Neural crest cell (in vitro differentiated cells): ENCODE measurements around the gene TNRC18. TPM values are rescaled to one million over a fixed set of nuclear protein-coding genes. Genes with fewer than 3 reads are reported as not detected.

Experiments used
- DNase-seq: peaks from one replicate; pipeline ENCODE4 v3.0.0; 2021; ENCODE audit warnings: low read depth, mixed read lengths, low spot score
- H3K27ac Mint-ChIP-seq: one replicate; pipeline ENCODE4 v1.8.0; 2021; ENCODE audit warnings: mild to moderate bottlenecking, mixed read lengths; ENCODE audit not compliant: unreplicated experiment
- H3K27me3 Mint-ChIP-seq: 2 replicates; pipeline ENCODE4 v1.8.0; 2021; ENCODE audit warnings: low read depth, mild to moderate bottlenecking, mixed read lengths
- H3K36me3 Mint-ChIP-seq: 2 replicates; pipeline ENCODE4 v1.8.0; 2021; ENCODE audit warnings: low read depth, mild to moderate bottlenecking, mixed read lengths
- H3K4me1 Mint-ChIP-seq: 2 replicates; pipeline ENCODE4 v1.8.0; 2021; ENCODE audit warnings: mixed read lengths
- H3K4me3 Mint-ChIP-seq: one replicate; pipeline ENCODE4 v1.8.0; 2021; ENCODE audit warnings: mild to moderate bottlenecking, mixed read lengths
- H3K9me3 Mint-ChIP-seq: 2 replicates; pipeline ENCODE4 v1.8.0; 2021; ENCODE audit warnings: mixed read lengths
- CTCF ChIP-seq: fragments of 200-600 bp; sonication (generic); conservative IDR thresholded peaks from 2 replicates; pipeline ENCODE4 v1.5.0; 2021; ENCODE audit warnings: antibody characterized with exemption, mild to moderate bottlenecking
- total RNA-seq: library from RNA; stranded (reverse); gene quantifications from 2 replicates; pipeline ENCODE4 v1.2.1, GENCODE V29; 2021

The TNRC18 gene
- total RNA-seq, 1 donor from 2014 or later: 69.8 TPM

- Mint-ChIP-seq H3K4me1 (no peaks in the 10 kb centered on the region), H3K36me3 (peaks cover 6% of the 10 kb centered on the region), H3K9me3 (no peaks in the 10 kb centered on the region), H3K27ac (no peak overlapping the region), H3K27me3 (no peaks in the 10 kb centered on the region), H3K4me3 (no peak overlapping the region)
- DNase-seq: no peak
- TF ChIP-seq CTCF: no peak
These were observed 34.7 kb downstream of the TNRC18 start for GRCh38 chr7:5388905-5389433.

GRCh38 chr7:5388273-5388901 lies 35.2 kb downstream of the TNRC18 start:
- Mint-ChIP-seq H3K4me3 (no peak overlapping the region), H3K9me3 (no peaks in the 10 kb centered on the region), H3K27ac (no peak overlapping the region), H3K27me3 (no peaks in the 10 kb centered on the region), H3K4me1 (peaks cover under 1% of the 10 kb centered on the region), H3K36me3 (peaks cover 4% of the 10 kb centered on the region)
- no peak for DNase-seq
- no peak for TF ChIP-seq CTCF

GRCh38 chr7:5387711-5388245 lies 35.9 kb downstream of the TNRC18 start:
- no peak for TF ChIP-seq CTCF
- peaks cover 7% of the 10 kb centered on the region for H3K4me1 Mint-ChIP-seq
- no peak for DNase-seq
- H3K27me3 Mint-ChIP-seq: no peaks in the 10 kb centered on the region
- H3K9me3 Mint-ChIP-seq: no peaks in the 10 kb centered on the region
- no peak overlapping the region for H3K4me3 Mint-ChIP-seq
- peaks cover 4% of the 10 kb centered on the region for H3K36me3 Mint-ChIP-seq
- no peak overlapping the region for H3K27ac Mint-ChIP-seq

GRCh38 chr7:5384618-5385017 lies 39.0 kb downstream of the TNRC18 start:
- no peaks in the 10 kb centered on the region for H3K9me3 Mint-ChIP-seq
- H3K4me1 Mint-ChIP-seq: peaks cover 22% of the 10 kb centered on the region
- H3K36me3 Mint-ChIP-seq: peaks cover 4% of the 10 kb centered on the region
- no peaks in the 10 kb centered on the region for H3K27me3 Mint-ChIP-seq
- no peak for DNase-seq
- no peak overlapping the region for H3K27ac Mint-ChIP-seq
- TF ChIP-seq CTCF: no peak
- no peak overlapping the region for H3K4me3 Mint-ChIP-seq

- H3K27ac Mint-ChIP-seq: no peak overlapping the region
- H3K27me3 Mint-ChIP-seq: no peaks in the 10 kb centered on the region
- DNase-seq: no peak
- no peak overlapping the region for H3K4me3 Mint-ChIP-seq
- peaks cover 4% of the 10 kb centered on the region for H3K36me3 Mint-ChIP-seq
- no peaks in the 10 kb centered on the region for H3K9me3 Mint-ChIP-seq
- TF ChIP-seq CTCF: no peak
- H3K4me1 Mint-ChIP-seq: peaks cover 22% of the 10 kb centered on the region
These were observed 40.1 kb downstream of the TNRC18 start for GRCh38 chr7:5383314-5384098.
